IMR-90 (cell line): ENCODE measurements around the gene MYO1F.

Experiments
- FOS ChIP-seq: fragments of 150-350 bp; IDR thresholded peaks from 2 replicates; pipeline ENCODE4 v1.6.1; 2016; ENCODE audit warnings: low read depth, low read length
- MAFK ChIP-seq: IDR thresholded peaks from 2 replicates; pipeline ENCODE4 v1.6.1; 2012; ENCODE audit warnings: low read depth, low read length, improper control_type of control experiment
- MAZ ChIP-seq: IDR thresholded peaks from 2 replicates; pipeline ENCODE4 v1.6.1; 2012; ENCODE audit warnings: low read depth, mild to moderate bottlenecking, low read length, improper control_type of control experiment, moderate library complexity, borderline replicate concordance
- POLR2A ChIP-seq: IDR thresholded peaks from 2 replicates; pipeline ENCODE4 v1.6.1; 2012; ENCODE audit warnings: mild to moderate bottlenecking, low read depth, low read length
- RAD21 ChIP-seq: IDR thresholded peaks from 2 replicates; pipeline ENCODE4 v1.6.1; 2012; ENCODE audit warnings: low read length, improper control_type of control experiment
- RCOR1 ChIP-seq: IDR thresholded peaks from 2 replicates; pipeline ENCODE4 v1.6.1; 2012; ENCODE audit warnings: mild to moderate bottlenecking, low read length, improper control_type of control experiment; ENCODE audit not compliant: insufficient replicate concordance
- RFX5 ChIP-seq: IDR thresholded peaks from 2 replicates; pipeline ENCODE4 v1.8.0; 2012; ENCODE audit warnings: low read depth, mild to moderate bottlenecking, low read length, moderate library complexity
- SMC3 ChIP-seq: fragments of 150-350 bp; IDR thresholded peaks from 2 replicates; pipeline ENCODE4 v1.6.1; 2016; ENCODE audit warnings: low read depth, mild to moderate bottlenecking, antibody characterized with exemption, low read length, moderate library complexity
- TF ChIP-seq, protein P1 (sequence below): conservative IDR thresholded peaks from 2 replicates; pipeline ENCODE4 v1.5.1; 2012; ENCODE audit warnings: mild to moderate bottlenecking, low read depth, low read length, improper control_type of control experiment
- TF ChIP-seq, protein P2 (sequence below): fragments of 150-350 bp; IDR thresholded peaks from 2 replicates; pipeline ENCODE4 v1.6.1; 2017; ENCODE audit warnings: mild to moderate bottlenecking, antibody characterized with exemption, low read length, low read depth

DNA sequence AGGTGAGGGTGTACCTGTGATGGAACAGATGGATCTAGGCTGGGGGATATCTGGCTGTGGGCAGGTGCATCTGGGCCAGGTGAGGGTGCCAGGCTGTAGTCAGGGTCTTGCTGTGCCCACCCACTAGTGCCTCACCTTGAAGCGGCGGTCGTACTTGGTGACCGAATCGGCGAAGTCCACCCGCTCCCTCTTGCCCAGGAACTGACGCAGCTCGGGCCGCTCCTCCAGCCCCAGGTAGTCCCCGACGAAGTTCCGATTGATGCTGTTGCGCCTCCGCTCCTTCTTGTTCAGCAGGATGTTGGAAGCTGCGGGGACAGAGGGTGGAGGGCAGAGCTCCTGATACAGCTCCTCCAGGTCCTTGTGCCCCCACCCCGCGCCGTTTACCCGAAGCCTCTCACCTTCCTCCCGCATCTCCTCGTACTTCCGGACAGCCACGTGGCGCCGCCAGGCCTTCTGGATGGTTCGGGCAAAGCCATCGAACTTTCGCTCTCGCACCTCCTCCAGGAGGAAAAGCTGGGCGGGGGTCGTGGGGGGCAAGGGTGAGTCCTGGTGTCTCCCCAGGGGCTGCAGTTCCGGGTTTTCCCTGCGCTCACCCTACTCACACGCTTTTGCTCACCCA lies 47.1 kb downstream of the MYO1F start:
- TF ChIP-seq, protein P1, sequence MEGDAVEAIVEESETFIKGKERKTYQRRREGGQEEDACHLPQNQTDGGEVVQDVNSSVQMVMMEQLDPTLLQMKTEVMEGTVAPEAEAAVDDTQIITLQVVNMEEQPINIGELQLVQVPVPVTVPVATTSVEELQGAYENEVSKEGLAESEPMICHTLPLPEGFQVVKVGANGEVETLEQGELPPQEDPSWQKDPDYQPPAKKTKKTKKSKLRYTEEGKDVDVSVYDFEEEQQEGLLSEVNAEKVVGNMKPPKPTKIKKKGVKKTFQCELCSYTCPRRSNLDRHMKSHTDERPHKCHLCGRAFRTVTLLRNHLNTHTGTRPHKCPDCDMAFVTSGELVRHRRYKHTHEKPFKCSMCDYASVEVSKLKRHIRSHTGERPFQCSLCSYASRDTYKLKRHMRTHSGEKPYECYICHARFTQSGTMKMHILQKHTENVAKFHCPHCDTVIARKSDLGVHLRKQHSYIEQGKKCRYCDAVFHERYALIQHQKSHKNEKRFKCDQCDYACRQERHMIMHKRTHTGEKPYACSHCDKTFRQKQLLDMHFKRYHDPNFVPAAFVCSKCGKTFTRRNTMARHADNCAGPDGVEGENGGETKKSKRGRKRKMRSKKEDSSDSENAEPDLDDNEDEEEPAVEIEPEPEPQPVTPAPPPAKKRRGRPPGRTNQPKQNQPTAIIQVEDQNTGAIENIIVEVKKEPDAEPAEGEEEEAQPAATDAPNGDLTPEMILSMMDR = no peak
- no peak for TF ChIP-seq MAFK
- TF ChIP-seq POLR2A = no peak
- no peak for TF ChIP-seq RCOR1
- no peak for TF ChIP-seq RFX5
- TF ChIP-seq SMC3 = no peak
- TF ChIP-seq MAZ = no peak
- TF ChIP-seq, protein P2, sequence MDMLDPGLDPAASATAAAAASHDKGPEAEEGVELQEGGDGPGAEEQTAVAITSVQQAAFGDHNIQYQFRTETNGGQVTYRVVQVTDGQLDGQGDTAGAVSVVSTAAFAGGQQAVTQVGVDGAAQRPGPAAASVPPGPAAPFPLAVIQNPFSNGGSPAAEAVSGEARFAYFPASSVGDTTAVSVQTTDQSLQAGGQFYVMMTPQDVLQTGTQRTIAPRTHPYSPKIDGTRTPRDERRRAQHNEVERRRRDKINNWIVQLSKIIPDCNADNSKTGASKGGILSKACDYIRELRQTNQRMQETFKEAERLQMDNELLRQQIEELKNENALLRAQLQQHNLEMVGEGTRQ = no peak
- TF ChIP-seq FOS = no peak
- no peak for TF ChIP-seq RAD21
